Measurements from ENCODE around the gene NF1.

GRCh38 chr17:31131299-31131698 is 36.5 kb downstream of the NF1 start:
- TF ChIP-seq TEAD4 (CRISPR knock-in tag; IDR thresholded peaks at IDR 0.05) (no peak), GABPB1 (CRISPR knock-in tag; IDR thresholded peaks at IDR 0.05) (no peak)
